HG03196 (cell line): ENCODE measurements around the gene COL20A1.

Experiments
- ATAC-seq: cut with Tn5 transposase; IDR thresholded peaks from one replicate; pipeline ENCODE4 v1.9.1; 2021; ENCODE audit not compliant: unreplicated experiment

The COL20A1 gene

GRCh38 chr20:63277466-63278272 is 15.3 kb upstream of the COL20A1 start:
- no peak for ATAC-seq

GRCh38 chr20:63278661-63279060 is 14.3 kb upstream of the COL20A1 start:
- ATAC-seq: no peak

GRCh38 chr20:63279931-63280330 is 13.1 kb upstream of the COL20A1 start:
- ATAC-seq: no peak

GRCh38 chr20:63280371-63280770 is 12.6 kb upstream of the COL20A1 start:
- ATAC-seq: no peak

GRCh38 chr20:63280929-63281545 is 11.9 kb upstream of the COL20A1 start:
- ATAC-seq: no peak

GRCh38 chr20:63281742-63282665 is 11.0 kb upstream of the COL20A1 start:
- ATAC-seq: no peak

GRCh38 chr20:63282946-63283345 is 10.0 kb upstream of the COL20A1 start:
- ATAC-seq: no peak

GRCh38 chr20:63283397-63284082 is 9.4 kb upstream of the COL20A1 start:
- ATAC-seq: no peak

GRCh38 chr20:63284083-63284440 is 8.9 kb upstream of the COL20A1 start:
- no peak for ATAC-seq

- no peak for ATAC-seq
These were observed 8.4 kb upstream of the COL20A1 start for GRCh38 chr20:63284544-63284949.

GRCh38 chr20:63284981-63285524 is 7.9 kb upstream of the COL20A1 start:
- no peak for ATAC-seq

- ATAC-seq: no peak
These were observed 7.1 kb upstream of the COL20A1 start for GRCh38 chr20:63285636-63286615.

- ATAC-seq: no peak
These were observed 5.9 kb upstream of the COL20A1 start for GRCh38 chr20:63286781-63287696.

GRCh38 chr20:63287697-63288580 is 5.0 kb upstream of the COL20A1 start:
- no peak for ATAC-seq

GRCh38 chr20:63288581-63289251 is 4.3 kb upstream of the COL20A1 start:
- no peak for ATAC-seq

GRCh38 chr20:63289311-63290135 is 3.5 kb upstream of the COL20A1 start:
- ATAC-seq: no peak
